Measurements from ENCODE around the gene CASTOR1.

Gene CASTOR1

GRCh38 chr22:30284172-30284571 is 5.1 kb downstream of the CASTOR1 start:
- DNase-seq = no peak

DNA sequence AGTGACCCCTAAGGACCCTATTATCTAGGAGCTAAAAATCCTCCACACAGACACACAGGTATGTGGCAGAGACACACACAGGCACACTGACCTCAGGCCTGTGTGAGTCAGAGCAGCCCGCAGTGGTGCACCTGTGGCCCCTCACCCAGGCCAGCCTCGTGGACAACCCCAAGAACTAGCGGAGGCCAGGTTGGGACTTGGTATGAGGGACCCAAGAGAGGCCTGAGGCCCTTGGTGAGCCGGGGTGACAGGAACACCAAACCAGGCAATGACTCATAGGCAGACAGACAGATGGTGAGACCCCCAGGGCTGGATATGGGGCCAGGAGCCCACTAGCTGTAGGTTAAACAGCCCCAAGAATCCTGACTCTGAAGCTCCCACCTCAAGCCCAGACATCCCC is 6.0 kb downstream of the CASTOR1 start:
- no peak for DNase-seq

DNA sequence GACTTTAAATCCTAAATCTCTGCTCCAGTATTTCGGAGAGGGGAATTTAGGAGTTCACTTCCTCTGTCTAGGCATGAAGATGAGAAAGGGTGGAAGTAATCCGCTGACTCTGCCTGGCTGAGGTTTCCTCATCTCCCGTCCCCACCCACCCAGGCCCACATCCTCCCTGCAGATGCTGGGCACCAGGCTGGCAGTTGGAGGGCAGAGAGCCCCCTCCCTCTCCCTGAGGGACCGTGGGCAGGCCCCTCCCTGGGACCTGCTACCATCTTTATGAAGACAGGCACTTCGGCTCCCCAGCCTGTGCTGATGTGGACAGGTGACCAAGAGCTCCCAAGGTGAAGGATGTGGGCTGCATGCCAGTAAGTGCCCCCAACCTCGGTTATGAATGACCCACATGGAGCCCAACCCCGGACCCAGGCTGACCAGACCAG is 6.7 kb downstream of the CASTOR1 start:
- DNase-seq = no peak

DNA sequence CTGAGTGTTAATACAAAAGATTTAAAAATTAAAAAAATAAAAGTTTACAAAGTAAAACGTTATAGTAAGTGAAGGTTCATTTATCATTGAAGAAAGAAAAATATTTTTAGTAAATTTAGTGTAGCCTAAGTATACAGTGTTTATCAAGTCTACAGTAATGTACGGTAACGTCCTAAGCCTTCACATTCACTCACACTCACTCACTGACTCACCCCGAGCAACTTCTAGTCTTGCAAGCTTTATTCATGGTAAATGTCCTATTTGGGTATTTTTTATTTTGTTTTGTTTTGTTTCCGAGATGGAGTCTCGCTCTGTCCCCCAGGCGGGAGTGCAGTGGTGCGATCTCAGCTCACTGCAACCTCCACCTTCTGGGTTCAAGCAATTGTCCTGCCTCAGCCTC is 8.8 kb downstream of the CASTOR1 start:
- DNase-seq = no peak

DNA sequence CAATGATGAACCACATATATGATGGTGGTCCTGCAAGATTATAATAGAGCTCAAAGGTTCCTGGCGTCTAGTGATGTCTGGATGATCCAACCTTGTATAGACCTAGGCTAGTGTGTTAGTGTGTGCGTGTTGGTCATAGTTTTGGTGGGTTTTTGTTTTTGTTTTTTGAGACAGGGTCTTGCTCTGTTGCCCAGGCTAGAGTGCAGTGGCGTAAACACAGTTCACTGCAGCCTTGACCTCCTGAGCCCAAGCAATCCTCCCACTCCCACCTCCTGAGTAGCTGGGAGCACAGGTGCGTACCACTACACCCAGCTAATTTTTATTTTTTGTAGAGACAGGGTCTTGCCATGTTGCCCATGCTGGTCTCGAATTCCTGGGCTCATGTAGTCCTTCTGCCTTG is 9.4 kb downstream of the CASTOR1 start:
- DNase-seq = no peak

GRCh38 chr22:30279046-30279788 is 10.1 kb downstream of the CASTOR1 start:
- DNase-seq = no peak

GRCh38 chr22:30277547-30278344 is 11.6 kb downstream of the CASTOR1 start:
- DNase-seq = no peak

DNA sequence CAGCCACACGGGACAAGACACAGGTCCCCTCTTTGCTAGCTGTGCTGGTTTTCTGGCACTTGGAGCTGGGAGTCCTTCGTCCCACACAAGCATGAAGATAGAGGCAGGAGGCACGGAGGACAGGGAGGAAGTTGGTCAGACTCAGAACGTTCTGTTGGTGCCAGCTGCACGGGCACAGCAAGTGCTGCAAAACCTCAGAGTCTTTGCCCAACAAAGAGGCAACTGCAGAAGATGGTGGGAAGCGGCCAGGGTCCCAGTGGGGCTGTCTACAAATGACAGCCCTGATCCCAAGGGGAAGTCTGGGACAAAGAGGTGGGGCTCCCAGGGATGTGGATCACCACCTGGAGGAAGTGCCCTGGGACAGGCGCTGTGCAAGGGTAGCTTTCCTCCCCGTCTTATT is 13.3 kb downstream of the CASTOR1 start:
- DNase-seq = no peak

- DNase-seq = no peak
Measured at GRCh38 chr22:30275625-30276024, 13.7 kb downstream of the CASTOR1 start.

DNA sequence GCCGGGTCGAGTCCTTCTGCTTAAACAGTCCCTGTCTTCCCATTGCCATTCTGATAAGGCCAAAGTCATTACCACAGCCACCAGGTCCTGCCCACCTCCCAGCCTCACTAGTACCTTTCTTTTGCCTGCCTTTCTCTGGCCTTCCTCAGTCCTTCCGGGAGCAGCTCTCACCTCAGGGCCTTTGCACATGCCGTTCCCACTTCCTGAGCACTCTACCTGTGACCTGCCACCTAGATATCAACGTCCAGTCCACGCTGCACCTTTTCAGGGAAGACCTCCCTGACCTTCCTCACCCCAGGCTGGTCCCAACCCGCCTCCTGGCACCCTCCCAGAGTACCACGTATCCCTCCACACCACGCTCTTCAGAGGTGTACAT is 14.9 kb downstream of the CASTOR1 start:
- DNase-seq = no peak

GRCh38 chr22:30273711-30274436 is 15.4 kb downstream of the CASTOR1 start:
- no peak for DNase-seq

DNA sequence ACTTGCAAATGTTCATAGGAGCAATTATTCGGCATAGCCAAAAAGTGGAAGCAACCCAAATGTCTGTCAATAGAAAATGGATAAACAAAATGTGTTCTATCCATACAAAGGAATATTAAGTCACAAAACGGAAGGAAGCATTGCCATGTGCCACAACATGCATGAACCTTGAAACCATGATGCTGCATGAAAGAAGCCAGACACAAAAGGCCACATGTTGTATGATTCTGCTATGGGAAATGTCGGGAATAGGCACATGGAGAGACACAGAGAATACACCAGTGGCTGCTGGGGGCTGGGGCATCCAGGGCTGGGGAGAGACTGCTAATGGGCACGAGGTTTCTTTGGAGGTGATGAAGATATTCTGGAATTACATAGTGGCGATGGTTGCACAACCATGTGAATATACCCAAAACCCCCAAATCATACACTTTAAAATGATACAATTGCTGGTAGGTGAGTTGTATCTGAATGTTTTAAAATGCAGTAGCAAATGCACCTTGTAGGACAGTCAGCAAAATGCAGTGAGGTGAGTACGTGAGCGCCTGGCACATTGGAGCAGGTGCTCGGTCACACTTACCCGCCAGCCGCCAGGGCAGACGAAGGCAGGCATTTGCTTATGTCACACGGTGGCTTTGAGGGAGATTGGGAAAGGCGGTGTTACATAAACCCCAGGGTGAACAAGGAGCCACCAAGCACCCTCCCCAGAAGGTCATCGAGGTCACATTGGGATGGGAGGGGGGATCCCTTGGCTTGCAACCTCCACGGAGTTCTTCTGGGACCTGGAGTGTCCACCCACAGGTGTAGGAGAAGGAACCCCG is 16.3 kb downstream of the CASTOR1 start:
- DNase-seq = no peak

GRCh38 chr22:30270832-30271231 is 18.5 kb downstream of the CASTOR1 start:
- DNase-seq = no peak

DNA sequence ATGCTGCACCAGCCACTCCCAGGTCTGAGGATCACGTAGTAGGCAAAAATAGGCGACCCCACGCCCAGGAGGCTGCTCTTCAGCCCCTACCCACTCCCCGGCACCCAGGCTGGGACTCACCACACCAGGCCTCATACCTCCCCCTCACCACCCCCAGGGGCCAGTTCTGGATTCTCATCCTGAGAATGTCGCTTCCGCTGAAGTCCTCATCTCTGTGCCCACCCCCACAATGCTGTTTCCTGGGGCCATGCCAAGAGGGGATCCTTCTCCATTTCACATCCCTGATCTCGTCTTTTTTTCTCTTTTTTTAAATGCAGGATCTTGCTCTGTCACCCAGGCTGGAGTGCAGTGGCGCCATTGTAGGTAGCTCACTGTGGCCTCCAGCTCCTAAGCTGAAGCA is 21.0 kb downstream of the CASTOR1 start:
- no peak for DNase-seq

DNA sequence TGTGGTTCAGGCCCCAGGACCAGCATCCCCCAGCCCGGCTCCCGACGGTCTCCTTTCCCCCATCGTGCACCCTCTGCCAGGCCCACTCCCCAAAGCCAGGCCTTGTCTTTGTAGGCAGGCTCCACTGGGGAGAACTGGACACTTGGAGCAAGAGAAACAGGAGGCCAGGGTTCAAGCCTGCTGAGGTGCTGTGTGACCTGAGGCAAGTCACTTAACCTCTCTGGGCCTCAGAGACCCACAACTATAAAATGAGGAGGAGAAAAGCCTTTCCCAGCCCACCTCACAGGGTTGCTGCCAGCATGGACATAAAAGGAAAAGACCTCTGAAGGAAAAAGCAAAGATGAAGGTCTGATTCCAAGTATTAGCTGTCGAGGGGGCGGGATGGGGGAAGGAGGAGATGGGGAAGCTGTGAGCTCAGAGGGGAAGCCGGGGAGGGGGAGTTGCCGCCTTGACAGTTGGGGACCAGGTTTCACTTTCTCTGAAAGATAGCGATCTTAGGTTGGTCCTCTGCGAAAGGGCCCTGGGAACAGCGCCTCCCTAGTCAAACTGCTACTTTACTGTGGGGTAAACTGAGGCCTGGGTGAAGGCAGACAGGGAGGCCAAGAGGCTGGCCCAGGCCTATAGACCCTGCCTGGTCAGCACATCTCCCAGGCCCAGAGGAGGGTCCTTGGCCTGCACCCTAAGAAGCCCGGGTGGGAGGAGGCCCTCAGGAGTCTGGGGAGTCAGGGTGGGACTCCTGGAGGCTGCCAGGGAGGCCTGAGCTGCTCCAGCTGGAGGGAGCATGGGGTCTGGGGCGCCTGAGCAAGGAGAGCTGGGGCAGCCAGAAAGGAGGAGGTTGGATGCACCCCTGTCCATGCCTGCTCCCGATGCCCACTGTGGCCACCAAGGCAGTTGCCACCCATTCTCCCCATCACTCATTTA is 21.7 kb downstream of the CASTOR1 start:
- DNase-seq = peak; percentile 76

GRCh38 chr22:30266445-30267381 is 22.6 kb downstream of the CASTOR1 start, which contains the start of gene OSM:
Gene OSM (minus strand): TSS chr22:30266851. CDS start chr22:30266799, 52 bp downstream.
- DNase-seq = peak; percentile 89

- peak; percentile 96 for DNase-seq
Measured at GRCh38 chr22:30265823-30266444, 23.4 kb downstream of the CASTOR1 start.

- DNase-seq = no peak
Measured at GRCh38 chr22:30265131-30265720, 24.1 kb downstream of the CASTOR1 start.

- no peak for DNase-seq
Measured at GRCh38 chr22:30263883-30264282, 25.4 kb downstream of the CASTOR1 start.
